Measurements from ENCODE around the gene NEURL3.
A peak's percentile ranks its signal among the peaks of the same experiment; 100 is the strongest.

NEURL3 gene

GRCh38 chr2:96486696-96487095 lies 18.5 kb downstream of the NEURL3 start:
- ChIA-PET POLR2A (interaction anchor here (0.6 to 1.0 kb wide), 3 partner anchors 14 to 280 kb away, joined by 3 to 6 read pairs (median 3); partner anchors contain the start of gene NEURL3), CTCF (interaction anchor here (1.0 to 1.3 kb wide), 2 partner anchors 23 to 67 kb away, joined by 3 to 4 read pairs; no protein-coding TSS in a partner anchor)
- DNase-seq (ENCODE audit: extremely low spot score) = no peak
- no peak for TF ChIP-seq CTCF (IDR thresholded peaks at IDR 0.05; ENCODE audit: control extremely low read depth, extremely low read depth, low read depth, missing control alignments)

GRCh38 chr2:96485751-96486651 lies 19.2 kb downstream of the NEURL3 start:
- peak; percentile 89 for DNase-seq (ENCODE audit: extremely low spot score)
- ChIA-PET POLR2A (interaction anchor here (0.6 kb wide), 1 partner anchor 19 kb away, joined by 3 read pairs; the partner anchor contains the start of gene NEURL3), CTCF (interaction anchor here (1.0 kb wide), 1 partner anchor 68 kb away, joined by 3 read pairs; no protein-coding TSS in a partner anchor)
- no peak for TF ChIP-seq CTCF (IDR thresholded peaks at IDR 0.05; ENCODE audit: control extremely low read depth, extremely low read depth, low read depth, missing control alignments)

GRCh38 chr2:96485350-96485749 lies 19.8 kb downstream of the NEURL3 start:
- ChIA-PET CTCF (no interaction called here), POLR2A (no interaction called here)
- no peak for TF ChIP-seq CTCF (IDR thresholded peaks at IDR 0.05; ENCODE audit: control extremely low read depth, extremely low read depth, low read depth, missing control alignments)
- DNase-seq (ENCODE audit: extremely low spot score) = no peak

GRCh38 chr2:96484091-96484490 lies 21.1 kb downstream of the NEURL3 start:
- CTCF ChIA-PET = interaction anchor here (1.2 to 2.6 kb wide), 5 partner anchors 8 to 77 kb away, joined by 4 to 11 read pairs (median 4); no protein-coding TSS in a partner anchor
- POLR2A ChIA-PET = no interaction called here
- TF ChIP-seq CTCF (IDR thresholded peaks at IDR 0.05; ENCODE audit: control extremely low read depth, extremely low read depth, low read depth, missing control alignments) = no peak
- DNase-seq (ENCODE audit: extremely low spot score) = no peak

- ChIA-PET CTCF (interaction anchor here (0.7 to 1.9 kb wide), 4 partner anchors 11 to 77 kb away, joined by 3 to 16 read pairs (median 4); no protein-coding TSS in a partner anchor), POLR2A (no interaction called here)
- no peak for TF ChIP-seq CTCF (IDR thresholded peaks at IDR 0.05; ENCODE audit: control extremely low read depth, extremely low read depth, low read depth, missing control alignments)
- DNase-seq (ENCODE audit: extremely low spot score) = no peak
Measured at GRCh38 chr2:96477458-96477857, 27.7 kb downstream of the NEURL3 start.

- POLR2A ChIA-PET = no interaction called here
- CTCF ChIA-PET = interaction anchor here (0.7 to 1.8 kb wide), 4 partner anchors 9 to 64 kb away, joined by 3 to 10 read pairs (median 4); no protein-coding TSS in a partner anchor
Measured at GRCh38 chr2:96471772-96472171, 33.4 kb downstream of the NEURL3 start.

More at GRCh38 chr2:96471772-96472171, 33.4 kb downstream of the NEURL3 start:
- TF ChIP-seq CTCF (IDR thresholded peaks at IDR 0.05; ENCODE audit: control extremely low read depth, extremely low read depth, low read depth, missing control alignments) = no peak
- no peak for DNase-seq (ENCODE audit: extremely low spot score)

Measured in GM10248 (cell line).